ENCODE measurements around the gene ACOT9. TPM values are rescaled to one million over a fixed set of nuclear protein-coding genes. Genes with fewer than 3 reads are reported as not detected.

The ACOT9 gene
- total RNA-seq, 1 donor: 69.5 TPM

DNA sequence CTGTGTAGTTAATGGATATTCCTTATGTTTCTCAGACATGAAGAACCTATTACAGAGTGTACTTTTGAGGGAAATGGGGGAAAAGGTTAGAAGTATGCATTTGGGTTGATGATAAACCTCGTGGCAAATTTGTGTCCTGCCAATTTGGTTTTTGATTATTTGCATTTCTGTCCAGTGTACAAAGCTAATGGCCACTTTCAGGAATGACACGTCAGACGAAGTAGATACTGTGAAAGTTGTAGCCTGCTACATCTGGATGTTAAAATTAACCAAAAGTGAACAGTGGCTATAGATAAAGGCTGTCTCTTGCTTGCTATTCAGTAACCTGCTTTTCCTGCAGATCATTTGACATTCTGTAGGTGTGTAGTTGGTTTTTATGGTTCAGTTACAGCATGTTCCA lies 74.7 kb downstream of the ACOT9 start:
- peak overlapping the region; percentile 79 for H3K4me3 ChIP-seq (ENCODE audit: low read depth, low read length)
- peak; percentile 4 for DNase-seq (ENCODE audit: low read depth)
- TF ChIP-seq, protein P1, sequence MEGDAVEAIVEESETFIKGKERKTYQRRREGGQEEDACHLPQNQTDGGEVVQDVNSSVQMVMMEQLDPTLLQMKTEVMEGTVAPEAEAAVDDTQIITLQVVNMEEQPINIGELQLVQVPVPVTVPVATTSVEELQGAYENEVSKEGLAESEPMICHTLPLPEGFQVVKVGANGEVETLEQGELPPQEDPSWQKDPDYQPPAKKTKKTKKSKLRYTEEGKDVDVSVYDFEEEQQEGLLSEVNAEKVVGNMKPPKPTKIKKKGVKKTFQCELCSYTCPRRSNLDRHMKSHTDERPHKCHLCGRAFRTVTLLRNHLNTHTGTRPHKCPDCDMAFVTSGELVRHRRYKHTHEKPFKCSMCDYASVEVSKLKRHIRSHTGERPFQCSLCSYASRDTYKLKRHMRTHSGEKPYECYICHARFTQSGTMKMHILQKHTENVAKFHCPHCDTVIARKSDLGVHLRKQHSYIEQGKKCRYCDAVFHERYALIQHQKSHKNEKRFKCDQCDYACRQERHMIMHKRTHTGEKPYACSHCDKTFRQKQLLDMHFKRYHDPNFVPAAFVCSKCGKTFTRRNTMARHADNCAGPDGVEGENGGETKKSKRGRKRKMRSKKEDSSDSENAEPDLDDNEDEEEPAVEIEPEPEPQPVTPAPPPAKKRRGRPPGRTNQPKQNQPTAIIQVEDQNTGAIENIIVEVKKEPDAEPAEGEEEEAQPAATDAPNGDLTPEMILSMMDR (IDR thresholded peaks at IDR 0.05; ENCODE audit: insufficient read depth, low read depth, low read length): no peak

- peak within 1 kb of the TSS; percentile 79 for H3K4me3 ChIP-seq (ENCODE audit: low read depth, low read length)
- DNase-seq (ENCODE audit: low read depth): peak; percentile 91
Observed at GRCh38 chrX:23667239-23668177, 75.6 kb downstream of the ACOT9 start, which contains the start of gene PRDX4. TSS of gene PRDX4 (plus strand) at chrX:23667493. CDS start at chrX:23667571, 78 bp downstream.

GRCh38 chrX:23666282-23666681 lies 76.8 kb downstream of the ACOT9 start:
- no peak for DNase-seq (ENCODE audit: low read depth)
- TF ChIP-seq, protein P1 (IDR thresholded peaks at IDR 0.05; ENCODE audit: insufficient read depth, low read depth, low read length): no peak
- no peak overlapping the region for H3K4me3 ChIP-seq (ENCODE audit: low read depth, low read length)

More at GRCh38 chrX:23667239-23668177, 75.6 kb downstream of the ACOT9 start, which contains the start of gene PRDX4:
- TF ChIP-seq, protein P1 (IDR thresholded peaks at IDR 0.05; ENCODE audit: insufficient read depth, low read depth, low read length): no peak

- H3K4me3 ChIP-seq (ENCODE audit: low read depth, low read length): no peak overlapping the region
- TF ChIP-seq, protein P1 (IDR thresholded peaks at IDR 0.05; ENCODE audit: insufficient read depth, low read depth, low read length): no peak
- no peak for DNase-seq (ENCODE audit: low read depth)
Observed at GRCh38 chrX:23664496-23664895, 78.6 kb downstream of the ACOT9 start.

DNA sequence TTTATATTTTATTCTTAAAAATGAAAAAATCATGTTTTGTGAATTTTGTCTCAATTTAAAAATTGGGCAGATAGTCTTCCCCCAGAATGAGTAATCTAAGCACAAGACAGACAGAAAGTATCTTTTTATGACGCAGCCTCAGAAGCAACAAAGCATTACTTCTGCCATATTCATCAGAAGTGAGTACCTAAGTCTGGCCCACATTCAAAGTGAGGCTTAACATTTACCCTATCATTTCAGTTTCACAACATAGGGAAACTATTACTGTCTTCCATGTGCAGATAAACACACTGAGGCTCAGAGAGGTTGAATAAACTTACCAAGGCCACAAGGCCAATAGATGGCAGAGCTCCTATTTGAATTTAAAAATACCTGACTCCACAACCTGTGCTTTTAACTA lies 80.2 kb downstream of the ACOT9 start:
- no peak overlapping the region for H3K4me3 ChIP-seq (ENCODE audit: low read depth, low read length)
- TF ChIP-seq, protein P1 (IDR thresholded peaks at IDR 0.05; ENCODE audit: insufficient read depth, low read depth, low read length): no peak
- DNase-seq (ENCODE audit: low read depth): peak; percentile 52

DNA sequence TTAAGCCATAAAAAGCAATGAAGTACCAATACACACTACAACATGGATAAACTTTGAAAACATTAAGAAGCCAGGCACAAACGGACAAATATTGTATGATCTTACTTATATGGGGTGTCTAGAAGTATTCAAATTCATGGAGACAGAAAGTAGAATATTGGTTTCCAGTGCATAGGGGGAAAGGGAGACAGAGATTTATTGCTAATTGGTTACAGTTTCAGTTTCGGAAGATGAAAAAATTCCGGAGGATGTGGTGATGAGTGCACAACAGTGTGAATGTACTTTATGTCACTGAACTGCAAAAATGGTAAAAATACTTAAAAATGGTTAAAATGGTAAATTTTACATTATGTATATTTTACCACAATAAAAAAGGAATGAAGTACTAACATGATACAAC lies 80.9 kb downstream of the ACOT9 start:
- peak; percentile 7 for DNase-seq (ENCODE audit: low read depth)
- TF ChIP-seq, protein P1 (IDR thresholded peaks at IDR 0.05; ENCODE audit: insufficient read depth, low read depth, low read length): no peak
- no peak overlapping the region for H3K4me3 ChIP-seq (ENCODE audit: low read depth, low read length)

Data from fibroblast of villous mesenchyme (primary cell).